Left ventricle myocardium superior (tissue), 1 donor: Measurements from ENCODE around the gene HDAC9. TPM values are rescaled to one million over a fixed set of nuclear protein-coding genes. Genes with fewer than 3 reads are reported as not detected.
A peak's percentile ranks its signal among the peaks of the same experiment; 100 is the strongest.

Experiments
- ATAC-seq: fragments of 200-7000 bp; cut with Tn5 transposase; one replicate; pipeline ENCODE4 v1.9.1; 2020; ENCODE audit warnings: mild to moderate bottlenecking, moderate library complexity
- DNase-seq: peaks from one replicate; pipeline ENCODE4 v3.0.0-alpha.2; 2020
- intact Hi-C: fragments of 100-400 bp; cut with micrococcal nuclease; formaldehyde crosslinking; loops from one replicate; pipeline ENCODE4 v1.11.0; 2022
- total RNA-seq: library from RNA; stranded (reverse); fragmentation: NEBNext Ultra II Directional; extraction: Animal tissue kit (Norgen Biotek cat#: 25700); gene quantifications from one replicate; pipeline ENCODE4 v1.2.1, GENCODE V29; 2021
- donor health status: DM: no; HTN: yes; CAD: no; lungs with severe emphysema.

HDAC9 gene
- total RNA-seq, 1 donor from 2014 or later = 30.7 TPM

- intact Hi-C loops = no loop called here
- no peak for DNase-seq
- no peak for ATAC-seq
Measured at GRCh38 chr7:18546576-18546975, 51.0 kb downstream of the HDAC9 start.

GRCh38 chr7:18547509-18548187 is 52.1 kb downstream of the HDAC9 start:
- intact Hi-C loops = no loop called here

DNA sequence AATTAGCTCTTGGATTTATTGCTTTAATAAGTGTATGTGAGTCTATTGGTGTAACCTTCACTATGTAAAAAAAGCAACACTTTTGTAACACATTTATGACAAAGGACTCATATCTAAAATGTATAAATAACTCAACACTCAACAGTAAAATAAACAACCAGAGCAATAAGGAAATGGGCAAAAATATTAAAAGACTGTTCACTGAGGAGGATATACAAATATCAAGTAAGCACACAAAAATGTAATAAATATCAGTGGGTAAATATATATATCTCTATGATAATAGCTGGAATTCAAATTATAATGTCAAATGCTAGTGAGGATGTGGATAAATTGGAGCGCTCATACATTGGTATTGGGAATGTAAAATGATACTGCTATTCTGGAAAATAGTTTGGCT is 53.0 kb downstream of the HDAC9 start:
- DNase-seq = no peak
- intact Hi-C loops = no loop called here
- no peak for ATAC-seq

More at GRCh38 chr7:18547509-18548187, 52.1 kb downstream of the HDAC9 start:
- DNase-seq (no peak), ATAC-seq (no peak)

DNA sequence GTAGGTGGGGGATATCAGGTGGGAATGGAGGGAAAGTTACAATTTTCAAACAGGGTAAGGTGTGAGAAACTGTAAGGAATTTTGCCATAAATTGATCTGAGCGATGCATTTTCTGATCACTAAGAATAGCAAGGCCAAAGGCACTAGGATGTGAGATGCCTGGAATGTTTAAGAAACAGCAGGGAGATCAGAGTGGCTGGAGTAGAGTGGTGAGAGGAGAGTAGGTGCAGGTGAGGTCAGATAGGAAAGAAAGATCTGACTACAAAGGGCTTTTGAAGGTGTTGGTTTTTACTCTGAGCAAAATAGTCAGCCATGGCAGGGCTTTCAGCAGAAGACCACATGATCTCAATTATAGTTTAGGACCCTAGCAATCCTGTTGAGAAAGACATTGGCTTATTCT is 55.0 kb downstream of the HDAC9 start:
- DNase-seq (no peak), ATAC-seq (no peak)
- intact Hi-C loops = no loop called here

DNA sequence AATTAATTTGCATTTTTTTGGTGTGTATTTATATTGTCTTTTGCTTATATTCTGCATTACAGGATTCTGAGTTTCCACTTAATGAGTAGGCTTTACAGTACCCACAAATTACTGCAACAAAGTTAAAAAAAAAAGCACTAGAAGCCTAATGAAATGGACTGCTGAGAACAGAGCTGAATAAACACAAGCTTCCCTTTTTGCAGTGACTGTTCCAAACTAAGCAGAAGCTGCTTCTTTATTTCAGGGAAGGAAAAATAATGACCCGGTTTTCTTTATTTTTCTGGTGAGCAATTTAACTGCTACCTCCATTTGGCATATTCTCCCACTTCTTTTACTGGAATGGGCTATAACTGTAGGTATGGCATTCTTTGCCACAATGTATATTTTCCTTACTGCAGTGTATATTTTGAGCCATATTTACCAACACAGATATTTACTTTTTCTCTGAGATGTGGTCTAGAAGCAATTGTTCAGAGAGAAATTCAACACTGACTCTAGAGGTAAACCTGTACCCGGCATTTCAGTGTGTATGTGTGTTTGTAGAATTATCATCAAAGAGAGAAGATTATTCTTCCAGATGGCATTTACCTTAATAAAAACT is 56.9 kb downstream of the HDAC9 start:
- intact Hi-C loops = no loop called here
- ATAC-seq (peak; percentile 34), DNase-seq (no peak)

DNA sequence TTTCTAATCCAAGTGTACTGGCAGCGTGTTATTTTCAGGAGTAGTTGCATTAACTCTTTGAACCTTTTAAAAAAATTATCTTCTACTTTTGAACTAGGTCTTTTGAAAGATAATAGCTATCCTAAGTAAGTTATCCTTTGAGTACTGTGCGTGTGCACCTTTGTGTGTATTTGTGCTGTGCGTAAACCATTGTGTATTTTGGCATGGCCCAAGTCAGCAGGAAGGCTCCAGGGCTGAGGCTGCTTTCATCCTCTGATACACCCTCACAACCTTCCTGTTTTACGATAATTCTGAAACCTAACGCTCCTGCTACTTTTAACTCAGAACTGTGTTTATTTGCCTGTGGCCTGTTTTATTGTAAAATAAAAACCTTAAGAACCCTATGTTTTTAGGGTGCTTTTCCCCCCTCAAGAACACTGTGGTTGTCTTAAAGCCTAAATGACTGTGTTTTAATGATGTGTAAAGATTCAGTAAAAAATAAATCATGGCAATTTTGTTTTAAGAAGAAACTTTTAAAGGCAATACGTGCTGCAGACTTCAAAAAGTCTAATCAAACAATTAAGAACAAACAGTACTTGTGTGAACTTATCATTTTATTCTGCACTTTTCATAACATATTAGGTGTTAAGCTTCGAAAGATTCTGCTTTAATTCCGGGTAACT is 57.5 kb downstream of the HDAC9 start:
- DNase-seq = no peak
- peak; percentile 52 for ATAC-seq
- intact Hi-C loops = no loop called here

DNA sequence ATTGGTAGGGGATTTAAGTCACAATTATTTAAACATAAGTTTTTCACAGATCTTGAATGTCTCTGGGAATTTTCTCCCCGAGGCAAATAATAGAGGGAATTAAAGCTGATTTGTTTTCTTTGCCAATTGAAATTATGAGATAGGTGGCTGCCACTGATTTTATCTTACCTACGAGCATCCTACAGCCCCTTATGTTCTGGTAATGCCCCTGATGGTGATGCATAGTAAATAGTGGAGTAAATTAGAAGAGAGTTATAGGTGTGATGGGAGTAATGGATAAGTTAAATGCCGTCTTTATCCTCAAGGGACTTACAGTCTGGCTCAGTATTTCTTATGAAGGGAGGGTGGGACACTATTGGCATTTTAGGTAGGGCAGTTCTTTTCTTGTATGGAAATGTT is 58.1 kb downstream of the HDAC9 start:
- DNase-seq = no peak
- ATAC-seq = no peak
- intact Hi-C loops = no loop called here

- intact Hi-C loops = no loop called here
Measured at GRCh38 chr7:18555120-18555519, 59.6 kb downstream of the HDAC9 start.

DNA sequence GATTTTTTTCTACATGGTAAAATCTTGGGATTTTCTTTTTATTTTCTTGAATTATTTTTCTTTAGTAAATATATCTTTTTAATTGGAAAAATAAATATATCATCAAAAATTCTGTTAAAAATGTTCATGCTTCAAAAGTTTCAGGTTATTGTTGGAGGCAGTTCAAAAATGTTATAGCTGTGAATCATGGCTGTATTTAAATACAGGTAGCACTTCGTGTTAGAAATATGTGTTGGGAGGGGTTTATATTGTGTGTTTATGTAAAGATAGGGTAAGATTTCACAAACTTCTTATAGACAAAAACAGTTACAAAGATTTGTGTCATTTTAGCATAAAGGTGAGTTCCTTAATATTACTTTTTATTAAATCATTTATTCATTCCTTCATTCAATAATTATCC is 60.4 kb downstream of the HDAC9 start:
- no peak for DNase-seq
- intact Hi-C loops = no loop called here

More at GRCh38 chr7:18555120-18555519, 59.6 kb downstream of the HDAC9 start:
- DNase-seq = no peak
- no peak for ATAC-seq

DNA sequence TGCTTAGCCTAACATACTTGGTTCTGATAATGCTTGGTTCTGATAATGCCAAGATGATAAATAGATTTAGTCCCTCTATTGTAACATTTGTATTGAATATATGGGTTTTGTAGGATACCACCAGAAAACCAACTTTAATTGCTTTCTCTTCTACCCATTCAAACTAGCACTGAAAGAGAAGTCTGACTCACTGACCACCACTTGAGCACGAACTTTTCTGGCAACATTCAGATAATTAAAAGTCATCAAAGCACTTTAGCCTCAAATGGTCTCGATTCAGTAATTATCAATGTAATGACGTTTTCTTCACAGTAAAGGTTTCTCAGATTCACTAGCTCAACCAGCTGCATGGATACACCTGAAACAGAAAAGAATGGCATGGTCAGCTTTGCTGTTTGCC is 63.0 kb downstream of the HDAC9 start:
- intact Hi-C loops = no loop called here
- no peak for DNase-seq
- no peak for ATAC-seq

More for the DNA sequence above, 60.4 kb downstream of the HDAC9 start:
- no peak for ATAC-seq

DNA sequence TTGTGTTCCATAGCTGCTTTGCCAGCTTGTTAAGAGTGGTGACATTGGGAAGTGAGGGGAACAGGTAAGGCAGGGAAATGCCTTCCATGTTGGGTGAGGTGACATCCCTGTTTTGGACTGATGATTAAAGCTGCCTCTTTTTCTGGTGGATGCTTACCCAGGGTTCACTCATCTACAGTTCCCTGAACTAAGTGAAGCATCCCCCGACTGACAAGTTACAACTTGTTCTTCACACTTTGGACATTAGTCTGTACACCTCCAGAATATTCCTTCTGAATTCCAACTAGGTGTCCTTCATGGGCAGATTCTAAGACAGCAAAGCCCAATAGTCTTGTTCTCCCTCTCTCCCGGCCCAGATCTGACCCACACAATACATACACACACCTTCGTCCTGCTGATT is 63.4 kb downstream of the HDAC9 start:
- ATAC-seq (no peak), DNase-seq (no peak)
- intact Hi-C loops = no loop called here

DNA sequence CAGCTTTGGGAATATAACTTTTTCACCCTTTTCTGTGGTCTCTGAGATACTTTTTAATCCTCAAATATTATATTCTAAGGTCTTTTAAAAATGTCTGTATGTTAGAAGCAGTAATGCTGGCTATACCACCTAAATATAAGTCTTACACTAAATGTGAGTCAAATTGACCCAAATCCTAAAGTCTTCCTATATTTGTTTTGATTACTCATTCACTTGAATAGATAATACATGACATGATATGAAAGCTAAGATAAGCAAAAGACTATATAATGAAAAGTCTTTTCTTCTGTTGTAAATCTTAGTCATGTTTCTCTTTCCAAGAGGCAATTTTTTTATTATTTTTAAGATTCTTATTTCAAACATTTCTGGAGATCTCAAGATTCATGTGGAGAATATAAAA is 64.2 kb downstream of the HDAC9 start:
- no peak for ATAC-seq
- intact Hi-C loops = no loop called here
- no peak for DNase-seq

DNA sequence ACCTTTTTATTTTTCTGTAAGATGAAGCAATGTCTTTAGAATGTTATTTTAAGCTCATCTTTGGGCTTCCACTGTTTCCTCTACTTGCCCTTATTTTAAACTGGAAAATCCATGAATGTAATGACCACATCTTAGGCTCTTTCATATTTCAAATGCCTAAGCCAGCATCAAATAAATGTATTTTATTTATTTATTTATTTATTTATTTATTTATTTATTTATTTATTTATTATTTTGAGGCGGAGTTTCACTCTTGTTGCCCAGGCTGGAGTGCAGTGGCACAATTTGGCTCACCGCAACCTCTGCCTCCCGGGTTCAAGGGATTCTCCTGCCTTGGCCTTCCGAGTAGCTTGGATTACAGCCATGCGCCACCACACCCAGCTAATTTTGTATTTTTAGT is 69.2 kb downstream of the HDAC9 start:
- ATAC-seq (no peak), DNase-seq (no peak)
- intact Hi-C loops = no loop called here

DNA sequence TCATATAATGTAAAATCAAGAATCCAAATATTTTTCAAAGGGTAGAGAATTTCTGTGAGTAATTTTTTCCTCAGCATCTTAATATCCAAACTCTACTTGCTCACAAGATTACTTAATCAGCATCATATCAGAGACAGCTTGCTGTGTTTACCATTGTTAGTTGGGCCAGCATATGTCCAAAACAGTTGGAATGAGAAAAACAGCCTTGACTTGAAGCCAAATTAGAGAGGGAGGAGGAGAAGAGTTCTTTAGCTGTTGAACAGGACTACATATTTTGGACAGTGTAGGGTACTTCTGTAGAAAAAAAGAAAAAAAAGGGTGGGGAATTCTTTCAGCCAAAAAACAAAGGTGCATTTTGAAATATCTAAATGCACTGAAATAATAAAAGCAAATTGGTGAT is 69.8 kb downstream of the HDAC9 start:
- DNase-seq (no peak), ATAC-seq (peak; percentile 52)
- intact Hi-C loops = no loop called here

GRCh38 chr7:18566205-18566604 is 70.7 kb downstream of the HDAC9 start:
- DNase-seq (no peak), ATAC-seq (no peak)
- intact Hi-C loops = no loop called here

- no peak for DNase-seq
- intact Hi-C loops = no loop called here
- ATAC-seq = no peak
Measured at GRCh38 chr7:18566829-18567228, 71.3 kb downstream of the HDAC9 start.

- no peak for DNase-seq
- intact Hi-C loops = loop anchor here (5.0 kb wide), 1 partner anchor 218 kb away; no protein-coding TSS in a partner anchor
- no peak for ATAC-seq
Measured at GRCh38 chr7:18570441-18570840, 74.9 kb downstream of the HDAC9 start.

DNA sequence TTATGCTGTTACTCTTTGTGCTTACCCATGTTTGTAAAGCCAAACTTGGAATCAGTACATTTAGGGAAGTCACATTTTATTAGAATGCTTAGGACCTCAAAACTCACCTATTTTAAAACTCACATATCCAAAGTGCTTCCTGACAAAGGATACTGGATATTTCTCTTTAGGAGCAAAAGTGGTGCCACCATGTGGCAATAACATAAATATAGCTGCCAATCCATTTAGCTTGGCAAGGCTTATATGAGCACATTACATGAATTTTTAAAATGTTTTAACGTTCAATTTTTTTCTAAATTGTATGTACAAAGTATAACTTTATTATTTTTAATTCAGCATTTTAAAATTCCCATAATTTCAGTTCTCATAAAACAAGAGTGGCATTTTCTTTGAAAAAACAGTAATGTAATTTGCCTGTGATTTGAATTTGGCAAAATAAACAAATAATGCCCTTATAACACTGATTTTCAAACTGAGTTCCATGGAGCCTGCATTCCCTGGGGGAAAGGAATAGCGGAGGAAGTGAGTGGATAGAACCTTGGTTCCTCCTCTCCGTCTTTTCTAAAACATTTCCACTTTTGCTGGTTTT is 75.4 kb downstream of the HDAC9 start:
- DNase-seq (no peak), ATAC-seq (no peak)
- intact Hi-C loops = loop anchor here (5.0 kb wide), 1 partner anchor 219 kb away; no protein-coding TSS in a partner anchor

GRCh38 chr7:18572154-18572553 is 76.6 kb downstream of the HDAC9 start:
- intact Hi-C loops = loop anchor here (5.0 kb wide), 1 partner anchor 220 kb away; no protein-coding TSS in a partner anchor
- no peak for DNase-seq
- no peak for ATAC-seq

- ATAC-seq (no peak), DNase-seq (no peak)
- intact Hi-C loops = loop anchor here (5.0 kb wide), 1 partner anchor 221 kb away; no protein-coding TSS in a partner anchor
Measured at GRCh38 chr7:18572885-18573284, 77.3 kb downstream of the HDAC9 start.
